Measurements from ENCODE around the gene NPPB. TPM values are rescaled to one million over a fixed set of nuclear protein-coding genes. Genes with fewer than 3 reads are reported as not detected.
"Not testable (repeated sequence)": the region's sequence is repeated elsewhere in the genome, so short reads cannot be mapped to it uniquely, and the experiment has no call there.

NPPB gene
- total RNA-seq = 10 to 100 TPM in 1 of 8 experiments, 1 to 10 TPM in 2, not detected in 5; 1.6 to 10.5 (median 2.1) TPM

DNA sequence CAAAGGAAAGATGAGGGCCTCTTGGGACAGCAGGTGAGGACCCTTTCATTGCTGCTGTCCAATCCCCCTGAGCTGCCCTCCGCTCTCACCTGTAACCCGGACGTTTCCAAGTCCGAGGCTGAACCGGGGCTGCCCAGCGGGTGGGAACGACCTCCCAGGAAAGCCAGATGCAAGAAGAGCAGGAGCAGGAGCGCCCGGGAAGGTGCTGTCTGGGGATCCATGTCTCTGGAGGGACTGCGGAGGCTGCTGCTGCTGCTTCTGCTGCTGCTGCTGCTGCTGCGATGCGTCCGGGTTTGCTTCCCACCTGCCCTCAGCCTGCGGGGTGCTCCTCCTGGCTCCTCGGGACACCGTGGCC lies at the start of gene NPPB:
Gene NPPB, minus strand, starts transcription at position 333 of the 355 bp plus-strand sequence. Its CDS starts 112 bp downstream, at position 221.
- no peak for ATAC-seq (replicated peaks in 6 of 8)
- Histone ChIP-seq H3K4me1 (replicated peaks in 1 of 2) (peaks cover 23 to 27% of the 10 kb centered on the region in 2 donors), H3K4me3 (peak within 1 kb of the TSS in 2 of 5 donors; percentile 12 to 20), H3K27ac (no peak within 1 kb of the TSS)
- in situ Hi-C loops (cut with MboI; ENCODE audit: low pct_unique_long_range_greater_than_20kb in 2 of 9, low sequenced_read_pairs in 9 of 9, unreplicated experiment in 9 of 9) = no loop called here
- 7 to 33% (median 12%) methylated on average over 3 to 16 of the region's 16 CpGs; no CpG with 5 or more reads in 3 of the 10 experiments for WGBS, 10 experiments

DNA sequence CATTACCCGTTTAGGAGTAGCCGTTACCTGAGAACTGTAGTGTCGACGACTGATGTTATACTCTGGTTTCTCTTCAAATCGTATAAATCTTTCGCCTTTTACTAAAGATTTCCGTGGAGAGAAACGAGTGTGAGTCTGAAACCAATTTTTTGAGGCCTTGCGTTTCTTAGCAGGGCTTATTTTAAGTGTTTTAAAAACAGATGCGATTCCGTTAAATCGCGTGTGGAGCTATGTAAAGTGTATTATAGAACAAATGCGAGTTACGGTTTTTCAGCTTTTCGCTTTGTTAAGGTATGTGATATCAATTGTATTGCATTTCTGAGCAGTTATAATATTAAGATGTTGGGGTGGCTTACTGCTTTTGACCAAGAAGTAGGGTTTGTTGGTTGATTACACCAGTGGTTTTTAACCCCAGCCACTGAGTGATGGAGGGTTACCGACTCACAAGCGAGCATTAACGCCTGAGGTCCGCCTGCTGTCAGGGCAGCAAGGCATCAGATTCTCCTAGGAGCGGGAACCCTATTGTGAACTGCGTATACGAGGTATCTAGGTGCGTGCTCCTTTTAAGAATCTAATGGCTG lies 49.4 kb upstream of the NPPB start:
- Histone ChIP-seq H3K27ac (peak overlapping the region; percentile 100), H3K4me1 (replicated peaks in 1 of 2) (peaks cover 5 to 6% of the 10 kb centered on the region in 2 donors), H3K4me3 (peak overlapping the region; percentile 30 to 41 (median 33))
- in situ Hi-C loops (cut with MboI; ENCODE audit: low pct_unique_long_range_greater_than_20kb in 2 of 9, low sequenced_read_pairs in 9 of 9, unreplicated experiment in 9 of 9) = no loop called here
- peak; percentile 68 to 79 (median 72) for ATAC-seq (replicated peaks in 6 of 8)
- WGBS, 10 experiments = 0 to 3% (median 1%) methylated on average over 3 to 20 of the region's 24 CpGs; no CpG with 5 or more reads in 1 of the 10 experiments

DNA sequence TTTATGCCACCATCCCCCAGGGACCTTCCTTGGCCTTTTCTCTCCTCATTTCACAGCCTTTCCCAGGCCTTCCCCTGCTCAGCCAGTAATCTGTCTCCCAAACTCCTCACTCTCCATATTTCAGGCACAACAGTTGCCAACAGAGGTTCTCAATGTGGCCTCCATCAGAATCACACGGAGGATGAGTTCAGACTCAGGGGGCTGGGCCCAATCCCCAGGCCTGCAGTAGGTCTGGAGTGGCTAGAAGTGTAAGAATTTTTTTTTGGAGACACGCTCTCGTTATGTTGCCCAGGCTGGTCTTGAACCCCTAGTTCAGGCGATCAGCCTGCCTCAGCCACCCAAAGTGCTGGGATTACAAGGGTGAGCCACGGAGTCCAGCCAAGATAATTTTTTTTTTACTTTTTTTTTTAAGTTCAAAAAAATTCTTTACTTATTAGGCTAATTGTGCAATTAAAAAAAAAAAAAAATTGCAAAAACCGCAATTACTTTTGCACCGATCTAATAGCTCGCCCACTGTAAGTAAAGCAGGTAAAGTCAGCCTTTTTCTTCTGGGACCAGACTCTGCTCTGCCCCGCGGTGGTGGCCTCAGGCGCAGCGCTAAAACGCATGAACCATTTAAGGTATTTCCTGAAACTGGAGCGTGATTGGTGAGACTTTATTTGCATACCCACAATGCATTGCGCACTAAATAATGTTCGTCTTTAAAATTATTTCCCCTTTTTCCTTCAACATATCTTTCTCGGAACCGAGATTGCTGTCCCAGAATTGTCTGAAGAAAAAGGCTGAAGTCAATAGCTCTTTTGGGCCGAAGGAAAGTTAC lies 48.7 kb upstream of the NPPB start:
- peak; percentile 23 to 58 (median 46) for ATAC-seq (replicated peaks in 6 of 8)
- H3K4me1 ChIP-seq (replicated peaks in 1 of 2) = peaks cover 5 to 6% of the 10 kb centered on the region in 2 donors
- H3K4me3 ChIP-seq = peak overlapping the region; percentile 13 to 41 (median 26)
- in situ Hi-C loops (cut with MboI; ENCODE audit: low pct_unique_long_range_greater_than_20kb in 2 of 9, low sequenced_read_pairs in 9 of 9, unreplicated experiment in 9 of 9) = no loop called here
- H3K27ac ChIP-seq = peak overlapping the region; percentile 100
- 1 to 27% (median 11%) methylated on average over 6 to 19 of the region's 19 CpGs for WGBS, 10 experiments

DNA sequence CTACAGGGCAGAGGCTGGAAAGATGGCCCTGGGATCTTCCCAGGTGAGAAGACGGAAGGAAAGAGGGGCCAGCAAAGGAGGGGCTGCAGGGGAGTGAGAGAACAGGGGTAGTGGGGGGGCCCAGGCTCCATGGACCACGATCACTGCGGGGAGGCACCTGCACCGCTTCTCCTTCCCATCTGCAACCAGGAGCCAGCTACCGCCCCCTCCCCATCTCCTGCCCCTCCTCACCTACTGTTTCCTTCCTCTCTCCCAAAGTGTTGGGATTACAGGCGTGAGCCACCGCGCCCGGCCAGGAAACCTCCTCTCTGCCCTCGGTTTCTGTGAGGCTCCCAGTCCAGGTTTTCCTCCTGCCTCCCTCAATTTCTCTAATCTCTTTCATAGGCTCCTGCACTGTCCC lies 48.1 kb upstream of the NPPB start:
- Histone ChIP-seq H3K4me3 (no peak overlapping the region), H3K4me1 (replicated peaks in 1 of 2) (peaks cover 5 to 6% of the 10 kb centered on the region in 2 donors), H3K27ac (no peak overlapping the region)
- no peak for ATAC-seq (replicated peaks in 6 of 8)
- WGBS, 10 experiments = 0 to 83% (median 66%) methylated on average over 1 to 5 of the region's 10 CpGs; no CpG with 5 or more reads in 6 of the 10 experiments
- in situ Hi-C loops (cut with MboI; ENCODE audit: low pct_unique_long_range_greater_than_20kb in 2 of 9, low sequenced_read_pairs in 9 of 9, unreplicated experiment in 9 of 9) = no loop called here

- peaks cover 5 to 6% of the 10 kb centered on the region in 2 donors for H3K4me1 ChIP-seq (replicated peaks in 1 of 2)
- H3K27ac ChIP-seq = no peak overlapping the region
- 70 to 100% (median 91%) methylated on average over 2 to 5 of the region's 5 CpGs for WGBS, 10 experiments
- in situ Hi-C loops (cut with MboI; ENCODE audit: low pct_unique_long_range_greater_than_20kb in 2 of 9, low sequenced_read_pairs in 9 of 9, unreplicated experiment in 9 of 9) = no loop called here
- H3K4me3 ChIP-seq = no peak overlapping the region
- no peak for ATAC-seq (replicated peaks in 6 of 8)
These were observed 46.2 kb upstream of the NPPB start for GRCh38 chr1:11904978-11905377.

DNA sequence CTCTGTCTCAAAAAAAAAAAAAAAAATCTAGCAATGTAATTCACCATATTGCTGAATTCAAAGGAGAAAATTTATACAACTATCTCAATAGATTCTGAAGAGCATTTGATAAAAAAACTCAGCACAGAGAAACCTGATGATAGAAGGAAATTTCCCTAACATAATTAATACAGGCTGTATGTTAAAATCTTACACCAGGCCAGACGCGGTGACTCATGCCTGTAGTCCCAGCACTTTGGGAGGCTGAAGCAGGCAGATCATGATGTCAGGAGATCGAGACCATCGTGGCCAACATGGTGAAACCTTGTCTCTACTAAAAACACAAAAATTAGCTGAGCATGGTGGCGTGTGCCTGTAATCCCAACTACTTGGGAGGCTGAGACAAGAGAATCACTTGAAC lies 45.4 kb upstream of the NPPB start:
- in situ Hi-C loops (cut with MboI; ENCODE audit: low pct_unique_long_range_greater_than_20kb in 2 of 9, low sequenced_read_pairs in 9 of 9, unreplicated experiment in 9 of 9); ATAC-seq (replicated peaks in 6 of 8); H3K27ac ChIP-seq; H3K4me3 ChIP-seq; H3K4me1 ChIP-seq (replicated peaks in 1 of 2): not testable (repeated sequence)
- 0 to 100% (median 90%) methylated on average over 1 to 5 of the region's 5 CpGs for WGBS, 10 experiments

DNA sequence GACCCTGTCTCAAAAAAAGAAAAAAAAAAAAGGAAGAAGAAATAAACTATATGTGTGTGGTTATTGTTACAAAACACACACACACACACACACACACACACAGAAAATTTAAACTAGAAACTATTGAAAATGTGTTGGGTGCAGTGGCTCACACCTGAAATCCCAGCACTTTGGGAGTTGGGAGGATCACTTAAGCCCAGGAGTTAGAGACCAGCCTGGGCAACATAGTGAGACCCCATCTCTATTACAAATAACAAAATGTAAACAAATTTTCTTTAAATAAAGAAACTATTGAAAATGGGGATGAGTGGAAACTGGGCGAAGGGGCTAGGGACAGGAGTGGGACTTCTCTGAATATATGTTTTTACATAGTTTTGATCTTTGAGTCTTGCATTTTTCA lies 44.5 kb upstream of the NPPB start:
- in situ Hi-C loops (cut with MboI; ENCODE audit: low pct_unique_long_range_greater_than_20kb in 2 of 9, low sequenced_read_pairs in 9 of 9, unreplicated experiment in 9 of 9) = no loop called here
- Histone ChIP-seq H3K4me1 (replicated peaks in 1 of 2) (peaks cover 6 to 14% of the 10 kb centered on the region in 2 donors), H3K27ac (no peak overlapping the region), H3K4me3 (no peak overlapping the region)
- 45 to 100% (median 87%) methylated on average over 1 of the region's 1 CpG for WGBS, 10 experiments
- no peak for ATAC-seq (replicated peaks in 6 of 8)

DNA sequence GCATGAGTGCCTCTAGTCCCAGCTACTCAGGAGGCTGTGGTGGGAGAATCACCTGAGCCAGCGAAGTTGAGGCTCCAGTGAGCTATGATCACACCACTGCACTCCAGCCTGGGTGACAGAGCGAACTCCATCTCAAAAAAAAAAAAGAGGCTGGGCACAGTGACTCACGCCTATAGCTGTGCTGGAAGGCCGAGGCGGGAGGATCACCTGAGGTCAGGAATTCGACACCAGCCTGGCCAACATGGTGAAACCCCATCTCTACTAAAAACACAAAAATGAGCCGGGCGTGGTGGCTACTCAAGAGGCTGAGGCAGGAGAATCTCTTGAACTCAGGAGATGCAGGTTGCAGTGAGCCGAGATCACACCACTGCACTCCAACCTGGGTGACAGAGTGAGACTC lies 42.7 kb upstream of the NPPB start:
- H3K4me3 ChIP-seq; H3K4me1 ChIP-seq (replicated peaks in 1 of 2); in situ Hi-C loops (cut with MboI; ENCODE audit: low pct_unique_long_range_greater_than_20kb in 2 of 9, low sequenced_read_pairs in 9 of 9, unreplicated experiment in 9 of 9); H3K27ac ChIP-seq: not testable (repeated sequence)
- 32 to 70% (median 63%) methylated on average over 3 to 9 of the region's 9 CpGs; no CpG with 5 or more reads in 4 of the 10 experiments for WGBS, 10 experiments
- ATAC-seq (replicated peaks in 6 of 8) = peak in 5 of 8 experiments; percentile 38 to 66 (median 48)

- no peak overlapping the region for H3K4me3 ChIP-seq
- in situ Hi-C loops (cut with MboI; ENCODE audit: low pct_unique_long_range_greater_than_20kb in 2 of 9, low sequenced_read_pairs in 9 of 9, unreplicated experiment in 9 of 9) = loop anchor here in 2 of 9 experiments (5.0 to 10.0 kb wide), 2 partner anchors 54 to 62 kb away; partner anchors contain the start of gene NPPA (in 1 of the 2)
- ATAC-seq (replicated peaks in 6 of 8) = peak; percentile 35 to 72 (median 48)
These were observed 40.2 kb upstream of the NPPB start for GRCh38 chr1:11898831-11899467.

DNA sequence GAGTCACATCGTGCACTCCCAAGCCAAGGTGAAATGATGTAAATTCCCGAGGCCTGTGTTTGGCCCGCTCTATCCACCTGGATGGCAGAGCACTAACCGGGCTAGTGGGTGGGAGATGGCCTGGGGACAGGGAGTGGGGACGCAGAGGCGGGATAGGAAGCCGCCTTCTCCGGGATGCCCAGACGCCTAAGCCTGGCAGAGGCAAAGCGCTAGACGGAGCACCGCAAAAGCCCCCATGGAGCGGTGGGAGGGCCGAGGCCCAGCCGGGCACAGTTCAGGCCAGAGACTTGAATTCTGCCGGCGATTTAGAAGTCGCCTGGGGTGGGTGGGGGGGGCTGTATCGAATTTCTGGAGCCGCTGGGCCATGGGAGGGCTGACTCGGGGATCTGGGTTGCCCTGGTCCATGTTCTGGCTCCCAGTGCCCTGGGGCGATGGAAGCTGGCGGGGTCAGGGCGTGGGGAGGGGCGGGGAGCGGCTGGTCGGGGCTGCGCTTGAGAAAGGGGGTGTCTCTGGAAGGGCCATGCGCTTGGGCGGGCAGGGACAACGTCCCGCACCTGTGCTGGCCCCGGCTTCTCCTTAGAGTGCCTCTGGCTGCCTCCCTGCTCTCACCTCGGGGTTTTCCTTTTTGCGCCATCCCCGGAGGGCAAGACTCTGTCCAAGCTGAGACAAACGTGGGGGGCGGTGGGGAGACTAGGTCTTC lies 39.5 kb upstream of the NPPB start:
- Histone ChIP-seq H3K27ac (no peak overlapping the region), H3K4me3 (no peak overlapping the region), H3K4me1 (replicated peaks in 1 of 2) (peaks cover 7 to 18% of the 10 kb centered on the region in 2 donors)
- WGBS, 10 experiments = 27 to 83% (median 57%) methylated on average over 1 to 8 of the region's 38 CpGs; no CpG with 5 or more reads in 1 of the 10 experiments
- peak in 3 of 8 experiments; percentile 5 to 17 (median 7) for ATAC-seq (replicated peaks in 6 of 8)
- in situ Hi-C loops (cut with MboI; ENCODE audit: low pct_unique_long_range_greater_than_20kb in 2 of 9, low sequenced_read_pairs in 9 of 9, unreplicated experiment in 9 of 9) = loop anchor here in 2 of 9 experiments (5.0 to 10.0 kb wide), 2 partner anchors 53 to 61 kb away; partner anchors contain the start of gene NPPA (in 1 of the 2)

More at GRCh38 chr1:11898831-11899467, 40.2 kb upstream of the NPPB start:
- WGBS, 10 experiments = 7 to 43% (median 22%) methylated on average over 2 to 20 of the region's 26 CpGs; no CpG with 5 or more reads in 4 of the 10 experiments
- no peak overlapping the region for H3K27ac ChIP-seq
- H3K4me1 ChIP-seq (replicated peaks in 1 of 2) = peaks cover 7 to 18% of the 10 kb centered on the region in 2 donors

DNA sequence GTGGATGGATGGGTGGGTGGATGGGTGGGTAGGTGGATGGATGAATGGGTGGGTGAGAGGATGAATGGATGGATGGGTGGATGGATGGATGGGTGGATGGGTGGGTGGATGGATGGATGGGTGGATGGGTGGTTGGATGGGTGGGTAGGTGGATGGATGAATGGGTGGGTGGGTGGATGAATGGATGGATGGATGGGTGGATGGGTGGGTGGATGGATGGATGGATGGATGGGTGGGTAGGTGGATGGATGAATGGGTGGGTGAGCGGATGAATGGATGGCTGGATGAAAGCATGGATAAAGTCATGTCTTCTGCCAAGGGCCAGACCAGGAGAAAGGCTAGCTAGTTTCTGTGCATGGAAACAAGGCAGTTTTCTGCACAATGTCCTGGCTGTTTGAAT lies 35.8 kb upstream of the NPPB start:
- peak overlapping the region in 1 of 2 donors; percentile 20 for H3K27ac ChIP-seq
- H3K4me1 ChIP-seq (replicated peaks in 1 of 2) = peaks cover 16 to 17% of the 10 kb centered on the region in 2 donors
- not testable (repeated sequence) for ATAC-seq (replicated peaks in 6 of 8); H3K4me3 ChIP-seq
- in situ Hi-C loops (cut with MboI; ENCODE audit: low pct_unique_long_range_greater_than_20kb in 2 of 9, low sequenced_read_pairs in 9 of 9, unreplicated experiment in 9 of 9) = loop anchor here in 1 of 9 experiments (10.0 kb wide), 1 partner anchor 50 kb away; the partner anchor contains the start of gene NPPA
- no CpG with 5 or more reads among the region's 1 CpG for WGBS, 10 experiments

DNA sequence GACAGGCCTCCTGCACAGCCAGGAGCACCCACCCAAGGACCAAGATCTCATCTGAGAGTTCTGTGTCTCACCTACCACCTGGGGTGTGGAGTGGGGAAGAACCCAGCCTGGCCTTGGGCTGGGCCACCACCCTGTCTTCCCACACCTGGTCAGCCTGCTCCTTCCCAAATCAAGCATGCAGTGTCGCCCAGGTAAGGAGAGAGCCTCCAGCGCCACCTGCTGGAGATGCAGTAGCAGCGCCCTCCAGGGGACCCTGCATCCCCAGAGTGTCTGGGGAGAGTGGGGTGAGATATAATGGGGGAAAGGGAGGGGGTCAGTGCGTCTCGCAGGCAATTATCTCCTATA lies 35.1 kb upstream of the NPPB start:
- H3K27ac ChIP-seq = no peak overlapping the region
- H3K4me3 ChIP-seq = no peak overlapping the region
- peaks cover 12 to 16% of the 10 kb centered on the region in 2 donors for H3K4me1 ChIP-seq (replicated peaks in 1 of 2)
- peak; percentile 78 to 96 (median 82) for ATAC-seq (replicated peaks in 6 of 8)
- 0% methylated on average over 2 of the region's 5 CpGs; no CpG with 5 or more reads in 9 of the 10 experiments for WGBS, 10 experiments
- in situ Hi-C loops (cut with MboI; ENCODE audit: low pct_unique_long_range_greater_than_20kb in 2 of 9, low sequenced_read_pairs in 9 of 9, unreplicated experiment in 9 of 9) = loop anchor here in 1 of 9 experiments (10.0 kb wide), 1 partner anchor 49 kb away; the partner anchor contains the start of gene NPPA
